B cell (primary cell): ENCODE results near the gene ZSWIM7. TPM values are rescaled to one million over a fixed set of nuclear protein-coding genes. Genes with fewer than 3 reads are reported as not detected.

Source experiments
- ATAC-seq: fragments of 200-7000 bp; cut with Tn5 transposase; one replicate; pipeline ENCODE4 v1.10.0; 2021; ENCODE audit warnings: low read depth, mild to moderate bottlenecking, moderate number of reproducible peaks, moderate library complexity
- CTCF ChIA-PET: fragments of 350-600 bp; sonication (Branson Sonifier 250); formaldehyde crosslinking; loops from one replicate; lab custom pipeline; 2021; ENCODE audit warnings: antibody characterized with exemption, inconsistent platforms; lab: Charles Lee
- POLR2A ChIA-PET: fragments of 350-600 bp; sonication (Branson Sonifier 250); formaldehyde crosslinking; loops from one replicate; lab custom pipeline; 2021; ENCODE audit warnings: antibody characterized with exemption; lab: Charles Lee
- DNase-seq: peaks from one replicate; pipeline ENCODE4 v3.0.0; 2013
- H2AFZ ChIP-seq: 2 replicates; pipeline ENCODE4 v1.6.1; 2012; ENCODE audit warnings: mild to moderate bottlenecking, low read depth, low read length; ENCODE audit not compliant: insufficient read depth, poor library complexity, severe bottlenecking
- H3K27ac ChIP-seq, 2 donors: 1 replicate in 1 of 2; 2 replicates in 1 of 2; pipeline ENCODE4 v1.5.1; 2012 to 2013; ENCODE audit warnings: low read length in 2 of 2, mild to moderate bottlenecking in 2 of 2, moderate library complexity in 1 of 2
- H3K27me3 ChIP-seq, 4 experiments: fragments of 200-600 bp in 1 of 4; sonication (generic) in 1 of 4; replicated peaks in 1 of 4; 1 replicate in 2 of 4; 2 replicates in 2 of 4; pipeline versions ENCODE4 v1.6.1 to v1.7.0; 2013 to 2016; ENCODE audit warnings: low read length in 3 of 4, mild to moderate bottlenecking in 2 of 4, mixed read lengths in 1 of 4, moderate library complexity in 1 of 4; ENCODE audit not compliant: insufficient read depth in 4 of 4, control insufficient read depth in 3 of 4; ENCODE audit errors: control extremely low read depth in 1 of 4
- H3K36me3 ChIP-seq, 2 experiments: replicated peaks in 1 of 2; 1 replicate in 1 of 2; 2 replicates in 1 of 2; pipeline versions ENCODE4 v1.6.1 to v1.7.1; 2013; ENCODE audit warnings: low read length in 1 of 2; ENCODE audit not compliant: insufficient read depth in 2 of 2, control insufficient read depth in 1 of 2; ENCODE audit errors: control extremely low read depth in 1 of 2, extremely low read depth in 1 of 2
- H3K4me1 ChIP-seq, 2 donors: fragments of 200-600 bp in 1 of 2; sonication (generic) in 1 of 2; 1 replicate in 1 of 2; 2 replicates in 1 of 2; pipeline versions ENCODE4 v1.5.1 to v1.6.1; 2013 to 2017; ENCODE audit warnings: low read length in 2 of 2; ENCODE audit not compliant: control insufficient read depth in 2 of 2, insufficient read depth in 2 of 2
- H3K4me2 ChIP-seq: replicated peaks from 2 replicates; pipeline ENCODE3; 2012; ENCODE audit warnings: mild to moderate bottlenecking, low read depth, low read length; ENCODE audit not compliant: poor library complexity, severe bottlenecking
- H3K4me3 ChIP-seq, 5 experiments: fragments of 200-600 bp in 1 of 5; sonication (generic) in 1 of 5; 1 replicate in 3 of 5; 2 replicates in 2 of 5; pipeline versions ENCODE4 v1.5.1 to v1.7.0; 2011 to 2016; ENCODE audit warnings: low read length in 4 of 5, mild to moderate bottlenecking in 4 of 5, low read depth in 2 of 5, control low read depth in 1 of 5, moderate library complexity in 1 of 5; ENCODE audit not compliant: insufficient read depth in 1 of 5; ENCODE audit errors: control extremely low read depth in 1 of 5, extremely low read depth in 1 of 5
- H3K79me2 ChIP-seq: fragments of 200-600 bp; sonication (generic); one replicate; pipeline ENCODE4 v1.6.0; 2016; ENCODE audit warnings: low read length; ENCODE audit not compliant: control insufficient read depth, insufficient read depth
- H3K9ac ChIP-seq: fragments of 200-600 bp; sonication (generic); 2 replicates; pipeline ENCODE4 v1.6.1; 2017; ENCODE audit warnings: mild to moderate bottlenecking, low read length, moderate library complexity
- H3K9me3 ChIP-seq, 3 donors: one replicate each; pipeline versions ENCODE4 v1.6.1 to v1.7.1; 2013; ENCODE audit warnings: low read length in 2 of 3; ENCODE audit not compliant: control insufficient read depth in 2 of 3, insufficient read depth in 1 of 3; ENCODE audit errors: control extremely low read depth in 1 of 3
- H4K20me1 ChIP-seq: 2 replicates; pipeline ENCODE4 v1.6.0; 2012; ENCODE audit warnings: mild to moderate bottlenecking, low read length; ENCODE audit not compliant: insufficient read depth, control insufficient read depth, poor library complexity, severe bottlenecking
- H3K27ac Mint-ChIP-seq: one replicate; pipeline ENCODE4 v1.8.0; 2021; ENCODE audit warnings: mixed read lengths
- H3K27me3 Mint-ChIP-seq: one replicate; pipeline ENCODE4 v1.8.0; 2021; ENCODE audit warnings: mixed read lengths
- H3K4me1 Mint-ChIP-seq: one replicate; pipeline ENCODE4 v1.8.0; 2021; ENCODE audit warnings: mixed read lengths
- H3K4me3 Mint-ChIP-seq: one replicate; pipeline ENCODE4 v1.8.0; 2021; ENCODE audit warnings: mixed read lengths
- H3K9me3 Mint-ChIP-seq: one replicate; pipeline ENCODE4 v1.8.0; 2022; ENCODE audit warnings: mixed read lengths; ENCODE audit not compliant: insufficient read depth
- CTCF ChIP-seq: fragments of 200-600 bp; IDR thresholded peaks from one replicate; pipeline ENCODE4 v1.8.0; 2022; ENCODE audit warnings: antibody characterized with exemption, mild to moderate bottlenecking
- EZH2 ChIP-seq: IDR thresholded peaks from 2 replicates; pipeline ENCODE4 v1.6.1; 2012; ENCODE audit warnings: borderline replicate concordance, low read depth, mild to moderate bottlenecking, moderate library complexity, low read length; ENCODE audit not compliant: insufficient read depth, poor library complexity, severe bottlenecking
- WGBS: methylation state at CpG from one replicate; pipeline ENCODE4 v1.1.5; 2013; ENCODE audit warnings: missing lambda C conversion rate; ENCODE audit not compliant: insufficient coverage; 5-methylcytosine and 5-hydroxymethylcytosine counted together
- intact Hi-C: fragments of 100-400 bp; cut with micrococcal nuclease; formaldehyde crosslinking; loops from one replicate; pipeline ENCODE4 v1.10.0; 2022
- polyA plus RNA-seq: library from polyadenylated mRNA; depleted of rRNA; stranded (reverse); fragments of >200 nt; gene quantifications from 2 replicates; pipeline ENCODE4 v1.2.3, GENCODE V29; 2012
- total RNA-seq, 2 donors: library from RNA; stranded (reverse); fragments of 120-200 nt in 1 of 2; gene quantifications; 1 replicate in 1 of 2; 2 replicates in 1 of 2; pipeline versions ENCODE4 v1.2.3 to v1.2.4, GENCODE V29; 2013 to 2022

The ZSWIM7 gene
- total and polyA plus RNA-seq, 2 donors (not counting 1 experiment from before 2014, with no cell fraction given): 25.1 to 39.3 TPM

GRCh38 chr17:15943971-15944758, 55.3 kb downstream of the ZSWIM7 start:
- Histone ChIP-seq H3K4me2 (peak overlapping the region; percentile 88), H3K9ac (peak overlapping the region; percentile 49), H3K27me3 (peaks cover 0 to 46% (median 14%) of the 10 kb centered on the region in 4 experiments), H3K36me3 (no peaks in the 10 kb centered on the region), H4K20me1 (no peaks in the 10 kb centered on the region), H3K4me3 (peak overlapping the region in 3 of 5 experiments; percentile 43 to 56 (median 48)), H3K79me2 (no peaks in the 10 kb centered on the region), H3K9me3 (peaks cover 0 to 12% (median 0%) of the 10 kb centered on the region in 3 donors), H3K27ac (no peak overlapping the region), H2AFZ (peak overlapping the region; percentile 73), H3K4me1 (peaks cover 15 to 18% of the 10 kb centered on the region in 2 donors)
- no peak for TF ChIP-seq CTCF
- no peak for TF ChIP-seq EZH2
- no peak overlapping the region for H3K27ac Mint-ChIP-seq
- intact Hi-C loops: no loop called here
- ChIA-PET CTCF (interaction anchor here (0.6 to 2.3 kb wide), 2 partner anchors 53 to 144 kb away, joined by 4 to 14 read pairs; no protein-coding TSS in a partner anchor), POLR2A (interaction anchor here (0.6 kb wide), 1 partner anchor 163 kb away, joined by 4 read pairs; no protein-coding TSS in a partner anchor)
- peaks cover 40% of the 10 kb centered on the region for H3K27me3 Mint-ChIP-seq
- no peaks in the 10 kb centered on the region for H3K9me3 Mint-ChIP-seq
- WGBS: 24% methylated on average over 40 of the region's 40 CpGs
- DNase-seq: no peak
- peak overlapping the region; percentile 89 for H3K4me3 Mint-ChIP-seq
- peak; percentile 22 for ATAC-seq
- H3K4me1 Mint-ChIP-seq: peaks cover 17% of the 10 kb centered on the region

- Histone ChIP-seq H3K4me3 (no peak overlapping the region), H3K4me1 (peaks cover 15 to 18% of the 10 kb centered on the region in 2 donors), H3K27me3 (peaks cover 0 to 46% (median 14%) of the 10 kb centered on the region in 4 experiments), H3K9ac (no peak overlapping the region), H3K27ac (no peak overlapping the region), H4K20me1 (no peaks in the 10 kb centered on the region), H3K36me3 (no peaks in the 10 kb centered on the region), H2AFZ (no peak overlapping the region), H3K9me3 (peaks cover 0 to 12% (median 0%) of the 10 kb centered on the region in 3 donors), H3K4me2 (no peak overlapping the region), H3K79me2 (no peaks in the 10 kb centered on the region)
- intact Hi-C loops: no loop called here
- Mint-ChIP-seq H3K4me3 (no peak overlapping the region), H3K9me3 (no peaks in the 10 kb centered on the region), H3K27me3 (peaks cover 40% of the 10 kb centered on the region), H3K27ac (no peak overlapping the region), H3K4me1 (peaks cover 17% of the 10 kb centered on the region)
- CTCF ChIA-PET: no interaction called here
- 69% methylated on average over 6 of the region's 7 CpGs for WGBS
- no peak for ATAC-seq
- DNase-seq: no peak
- no peak for TF ChIP-seq EZH2
- no peak for TF ChIP-seq CTCF
- POLR2A ChIA-PET: no interaction called here
These were observed 57.2 kb downstream of the ZSWIM7 start for GRCh38 chr17:15942207-15942833.
